ENCODE results near the gene HS3ST5. TPM values are rescaled to one million over a fixed set of nuclear protein-coding genes. Genes with fewer than 3 reads are reported as not detected.

HS3ST5 gene, protein sequence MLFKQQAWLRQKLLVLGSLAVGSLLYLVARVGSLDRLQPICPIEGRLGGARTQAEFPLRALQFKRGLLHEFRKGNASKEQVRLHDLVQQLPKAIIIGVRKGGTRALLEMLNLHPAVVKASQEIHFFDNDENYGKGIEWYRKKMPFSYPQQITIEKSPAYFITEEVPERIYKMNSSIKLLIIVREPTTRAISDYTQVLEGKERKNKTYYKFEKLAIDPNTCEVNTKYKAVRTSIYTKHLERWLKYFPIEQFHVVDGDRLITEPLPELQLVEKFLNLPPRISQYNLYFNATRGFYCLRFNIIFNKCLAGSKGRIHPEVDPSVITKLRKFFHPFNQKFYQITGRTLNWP
- total RNA-seq = not detected in 2 replicates

DNA sequence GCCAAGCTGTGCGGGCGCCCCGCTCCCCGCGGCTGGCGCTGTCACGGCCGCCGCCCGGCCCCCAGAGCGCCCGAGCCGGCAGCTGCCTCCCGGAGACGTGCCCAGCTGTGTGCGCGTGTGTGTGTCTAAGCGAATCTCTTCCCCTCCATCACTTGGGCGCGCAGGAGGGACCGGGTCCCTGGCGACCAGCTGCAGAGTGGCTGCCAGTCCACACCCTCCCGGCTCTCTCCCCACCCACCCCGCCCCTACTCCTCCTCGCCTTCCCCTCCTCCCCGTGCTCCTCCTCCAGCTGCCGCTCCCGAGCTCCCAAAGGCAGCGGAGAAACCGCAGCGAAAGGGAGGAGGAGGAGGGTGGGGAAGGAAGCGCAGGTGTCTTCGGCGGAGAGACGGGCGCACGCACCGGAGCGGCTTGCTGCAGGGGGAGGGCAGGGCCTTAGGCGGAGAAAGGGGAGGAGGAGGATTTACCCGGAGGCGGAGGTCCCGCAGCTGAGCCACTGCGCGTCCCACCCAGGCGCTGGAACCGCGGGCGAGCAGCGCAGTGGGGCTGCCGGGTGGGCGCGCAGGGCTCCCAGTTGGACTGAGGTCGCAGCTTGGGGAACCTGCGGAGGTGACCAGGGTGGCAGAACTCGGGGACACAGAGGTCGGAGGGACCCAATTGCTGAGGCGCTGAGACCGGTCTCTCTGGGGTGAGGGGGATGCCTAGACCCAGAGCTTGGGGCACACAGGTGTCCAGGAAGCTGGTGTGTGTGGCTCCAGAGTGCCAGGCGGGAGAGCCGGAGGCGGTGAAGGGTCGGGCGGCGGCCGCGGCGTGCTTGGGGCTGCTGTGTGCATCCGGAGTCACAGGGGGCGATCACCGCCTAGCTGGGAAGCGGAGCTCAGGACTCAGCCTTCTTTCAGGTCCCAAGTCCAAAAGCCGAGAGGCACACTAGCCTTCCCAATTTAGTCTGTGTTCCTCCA, at the start of gene HS3ST5:
TSS of gene HS3ST5 (minus strand) at position 198 of the 956 bp plus-strand sequence. CDS start 280,178 bp downstream, outside the sequence.

Measured in bladder microvascular endothelial cell (primary cell).